Mesodermal cell (in vitro differentiated cells): ENCODE results near the gene PRIMA1.

Experiments
- H3K27ac ChIP-seq: 2 replicates; pipeline ENCODE4 v1.7.0; 2013; ENCODE audit warnings: mild to moderate bottlenecking, low read depth, low read length, moderate library complexity; ENCODE audit not compliant: severe bottlenecking
- H3K36me3 ChIP-seq: 2 replicates; pipeline ENCODE4 v1.7.1; 2013; ENCODE audit warnings: mild to moderate bottlenecking, low read length, moderate library complexity; ENCODE audit not compliant: control insufficient read depth, insufficient read depth
- H3K4me1 ChIP-seq: one replicate; pipeline ENCODE4 v1.7.1; 2013; ENCODE audit warnings: mild to moderate bottlenecking, low read length; ENCODE audit not compliant: insufficient read depth, control insufficient read depth, poor library complexity, severe bottlenecking
- H3K4me3 ChIP-seq: 2 replicates; pipeline ENCODE4 v1.7.0; 2013; ENCODE audit warnings: low read length, control low read depth, mild to moderate bottlenecking; ENCODE audit not compliant: insufficient read depth, poor library complexity, severe bottlenecking; ENCODE audit errors: extremely low read depth
- H3K9me3 ChIP-seq: 2 replicates; pipeline ENCODE4 v1.7.1; 2013; ENCODE audit warnings: mild to moderate bottlenecking, low read length, moderate library complexity; ENCODE audit not compliant: control insufficient read depth
- WGBS, 2 experiments: methylation state at CpG; one replicate each; pipeline ENCODE4 v1.1.5; 2013; ENCODE audit warnings: missing lambda C conversion rate in 2 of 2; ENCODE audit not compliant: insufficient coverage in 2 of 2; 5-methylcytosine and 5-hydroxymethylcytosine counted together

The PRIMA1 gene

GRCh38 chr14:93752980-93753561, 35.2 kb downstream of the PRIMA1 start:
- Histone ChIP-seq H3K27ac (no peak overlapping the region), H3K4me1 (no peaks in the 10 kb centered on the region), H3K36me3 (no peaks in the 10 kb centered on the region), H3K9me3 (no peaks in the 10 kb centered on the region), H3K4me3 (no peak overlapping the region)
- WGBS, 2 experiments: 100% methylated on average over 2 to 3 of the region's 4 CpGs

- H3K4me3 ChIP-seq: no peak overlapping the region
- no peaks in the 10 kb centered on the region for H3K9me3 ChIP-seq
- no peak overlapping the region for H3K27ac ChIP-seq
- WGBS, 2 experiments: 87 to 89% methylated on average over 10 to 13 of the region's 19 CpGs
- no peaks in the 10 kb centered on the region for H3K36me3 ChIP-seq
- H3K4me1 ChIP-seq: no peaks in the 10 kb centered on the region
Observed at GRCh38 chr14:93751946-93752655, 36.2 kb downstream of the PRIMA1 start.

- peaks cover 12% of the 10 kb centered on the region for H3K4me1 ChIP-seq
- H3K27ac ChIP-seq: no peak overlapping the region
- no peak overlapping the region for H3K4me3 ChIP-seq
- no peaks in the 10 kb centered on the region for H3K9me3 ChIP-seq
- 89 to 96% methylated on average over 8 of the region's 8 CpGs for WGBS, 2 experiments
- no peaks in the 10 kb centered on the region for H3K36me3 ChIP-seq
Observed at GRCh38 chr14:93749076-93749420, 39.2 kb downstream of the PRIMA1 start.

GRCh38 chr14:93748208-93749075, 39.8 kb downstream of the PRIMA1 start:
- 83 to 86% methylated on average over 22 to 24 of the region's 25 CpGs for WGBS, 2 experiments
- Histone ChIP-seq H3K4me1 (peaks cover 12% of the 10 kb centered on the region), H3K4me3 (no peak overlapping the region), H3K9me3 (no peaks in the 10 kb centered on the region), H3K36me3 (no peaks in the 10 kb centered on the region), H3K27ac (peak overlapping the region; percentile 49)

GRCh38 chr14:93747560-93747959, 40.7 kb downstream of the PRIMA1 start:
- H3K4me1 ChIP-seq: peaks cover 12% of the 10 kb centered on the region
- no peak overlapping the region for H3K27ac ChIP-seq
- WGBS, 2 experiments: 100% methylated on average over 1 of the region's 1 CpG
- no peaks in the 10 kb centered on the region for H3K9me3 ChIP-seq
- no peak overlapping the region for H3K4me3 ChIP-seq
- no peaks in the 10 kb centered on the region for H3K36me3 ChIP-seq

- Histone ChIP-seq H3K4me3 (no peak overlapping the region), H3K27ac (no peak overlapping the region)
- WGBS, 2 experiments: 91 to 98% methylated on average over 15 of the region's 15 CpGs
Observed at GRCh38 chr14:93747102-93747501, 41.2 kb downstream of the PRIMA1 start.

GRCh38 chr14:93745603-93746273, 42.5 kb downstream of the PRIMA1 start:
- 71 to 72% methylated on average over 3 to 12 of the region's 13 CpGs for WGBS, 2 experiments
- no peak overlapping the region for H3K4me3 ChIP-seq
- H3K9me3 ChIP-seq: no peaks in the 10 kb centered on the region
- H3K4me1 ChIP-seq: peaks cover 12% of the 10 kb centered on the region
- H3K27ac ChIP-seq: no peak overlapping the region
- H3K36me3 ChIP-seq: no peaks in the 10 kb centered on the region

More at GRCh38 chr14:93747102-93747501, 41.2 kb downstream of the PRIMA1 start:
- Histone ChIP-seq H3K36me3 (no peaks in the 10 kb centered on the region), H3K4me1 (peaks cover 12% of the 10 kb centered on the region), H3K9me3 (no peaks in the 10 kb centered on the region)

- Histone ChIP-seq H3K9me3 (no peaks in the 10 kb centered on the region), H3K36me3 (no peaks in the 10 kb centered on the region), H3K4me3 (no peak overlapping the region), H3K4me1 (peaks cover 12% of the 10 kb centered on the region), H3K27ac (no peak overlapping the region)
- WGBS, 2 experiments: 80% methylated on average over 1 of the region's 8 CpGs; no CpG with 5 or more reads in 1 of the 2 experiments
Observed at GRCh38 chr14:93744876-93745275, 43.4 kb downstream of the PRIMA1 start.

GRCh38 chr14:93744176-93744575, 44.1 kb downstream of the PRIMA1 start:
- no peak overlapping the region for H3K4me3 ChIP-seq
- 99 to 100% methylated on average over 3 to 9 of the region's 14 CpGs for WGBS, 2 experiments
- H3K4me1 ChIP-seq: peaks cover 12% of the 10 kb centered on the region
- no peaks in the 10 kb centered on the region for H3K9me3 ChIP-seq
- no peak overlapping the region for H3K27ac ChIP-seq
- no peaks in the 10 kb centered on the region for H3K36me3 ChIP-seq

- no peaks in the 10 kb centered on the region for H3K36me3 ChIP-seq
- H3K9me3 ChIP-seq: no peaks in the 10 kb centered on the region
- peaks cover 12% of the 10 kb centered on the region for H3K4me1 ChIP-seq
- no peak overlapping the region for H3K27ac ChIP-seq
- no peak overlapping the region for H3K4me3 ChIP-seq
- 92% methylated on average over 24 to 26 of the region's 26 CpGs for WGBS, 2 experiments
Observed at GRCh38 chr14:93743270-93744060, 44.8 kb downstream of the PRIMA1 start.
